Fibroblast of skin of back (primary cell): ENCODE measurements around the gene TKT.

Source experiments
- DNase-seq: peaks from one replicate; pipeline ENCODE4 v3.0.0-alpha.2; 2013

The TKT gene

GRCh38 chr3:53224026-53224425 lies 31.8 kb downstream of the TKT start:
- no peak for DNase-seq

GRCh38 chr3:53223541-53223966 lies 32.3 kb downstream of the TKT start:
- DNase-seq, result no peak

GRCh38 chr3:53223025-53223424 lies 32.8 kb downstream of the TKT start:
- no peak for DNase-seq

GRCh38 chr3:53222183-53222901 lies 33.5 kb downstream of the TKT start:
- no peak for DNase-seq

GRCh38 chr3:53221827-53222182 lies 34.0 kb downstream of the TKT start:
- no peak for DNase-seq

- no peak for DNase-seq
Measured at GRCh38 chr3:53221345-53221744, 34.5 kb downstream of the TKT start.

GRCh38 chr3:53219895-53220483 lies 35.8 kb downstream of the TKT start:
- DNase-seq, result peak; percentile 78

GRCh38 chr3:53218131-53218530 lies 37.7 kb downstream of the TKT start:
- DNase-seq, result no peak

GRCh38 chr3:53217175-53217574 lies 38.6 kb downstream of the TKT start:
- no peak for DNase-seq

- DNase-seq, result no peak
Measured at GRCh38 chr3:53216723-53217122, 39.1 kb downstream of the TKT start.

GRCh38 chr3:53215816-53216215 lies 40.0 kb downstream of the TKT start:
- peak; percentile 19 for DNase-seq

- DNase-seq, result no peak
Measured at GRCh38 chr3:53213276-53213675, 42.5 kb downstream of the TKT start.

GRCh38 chr3:53211706-53212702 lies 43.8 kb downstream of the TKT start:
- DNase-seq, result no peak

GRCh38 chr3:53202331-53203015 lies 53.3 kb downstream of the TKT start:
- DNase-seq, result no peak

- no peak for DNase-seq
Measured at GRCh38 chr3:53200501-53201498, 55.0 kb downstream of the TKT start.

GRCh38 chr3:53199834-53200233 lies 56.0 kb downstream of the TKT start:
- DNase-seq, result no peak

GRCh38 chr3:53198996-53199395 lies 56.8 kb downstream of the TKT start:
- DNase-seq, result no peak

GRCh38 chr3:53198256-53198977 lies 57.4 kb downstream of the TKT start:
- no peak for DNase-seq

GRCh38 chr3:53196575-53197407 lies 59.0 kb downstream of the TKT start:
- DNase-seq, result peak; percentile 76
